Aorta (tissue), 5 donors: ENCODE data around the gene HSD17B1. TPM values are rescaled to one million over a fixed set of nuclear protein-coding genes. Genes with fewer than 3 reads are reported as not detected.

Experiments
- ATAC-seq: fragments of 200-7000 bp; cut with Tn5 transposase; one replicate; pipeline ENCODE4 v1.9.1; 2022; ENCODE audit warnings: moderate library complexity; ENCODE audit not compliant: low FRiP score
- DNase-seq, 2 donors: peaks; one replicate each; pipeline ENCODE4 v3.0.0-alpha.2; 2020
- H3K27ac ChIP-seq, 2 donors: one replicate each; pipeline ENCODE4 v1.5.1; 2013; ENCODE audit warnings: low read length in 2 of 2, mild to moderate bottlenecking in 2 of 2, moderate library complexity in 2 of 2, control low read depth in 1 of 2, inconsistent platforms in 1 of 2, low read depth in 1 of 2
- H3K27me3 ChIP-seq, 2 donors: one replicate each; pipeline ENCODE4 v1.6.1; 2013; ENCODE audit warnings: control low read depth in 1 of 2, low read length in 1 of 2, mild to moderate bottlenecking in 1 of 2, moderate library complexity in 1 of 2; ENCODE audit not compliant: insufficient read depth in 2 of 2, control insufficient read depth in 1 of 2
- H3K36me3 ChIP-seq, 2 donors: one replicate each; pipeline ENCODE4 v1.6.1; 2013; ENCODE audit warnings: control low read depth in 1 of 2, low read length in 1 of 2, mild to moderate bottlenecking in 1 of 2; ENCODE audit not compliant: insufficient read depth in 2 of 2, control insufficient read depth in 1 of 2
- H3K4me1 ChIP-seq, 2 donors: one replicate each; pipeline ENCODE4 v1.6.1; 2013; ENCODE audit warnings: low read length in 2 of 2, control low read depth in 1 of 2, mild to moderate bottlenecking in 1 of 2, moderate library complexity in 1 of 2; ENCODE audit not compliant: insufficient read depth in 2 of 2, control insufficient read depth in 1 of 2
- H3K4me3 ChIP-seq, 2 donors: one replicate each; pipeline ENCODE4 v1.5.1; 2013; ENCODE audit warnings: low read length in 2 of 2, control low read depth in 1 of 2, mild to moderate bottlenecking in 1 of 2
- H3K9me3 ChIP-seq: one replicate; pipeline ENCODE4 v1.6.1; 2013; ENCODE audit warnings: mild to moderate bottlenecking, low read length; ENCODE audit not compliant: control insufficient read depth
- WGBS, 2 donors: extraction: QIAGEN DNeasy Blood & Tissue Kit; methylation state at CpG; one replicate each; pipeline ENCODE4 v1.1.7; 2013; 5-methylcytosine and 5-hydroxymethylcytosine counted together
- intact Hi-C, 2 donors: fragments of 100-400 bp; cut with DNase I; formaldehyde crosslinking; loops; one replicate each; pipeline versions ENCODE4 v1.14.2 to v1.15.0; 2022
- polyA plus RNA-seq, 2 donors: library from polyadenylated mRNA; stranded (reverse); fragments of 200-250 nt; gene quantifications; one replicate each; pipeline ENCODE4 v1.2.3, GENCODE V29; 2013
- total RNA-seq, 2 donors: library from RNA; stranded (reverse); fragmentation: NEBNext Ultra II Directional; extraction: Animal tissue kit (Norgen Biotek cat#: 25700); gene quantifications; one replicate each; pipeline ENCODE4 v1.2.1, GENCODE V29; 2021
- donor health status: healthy with polysubstance abuse.
- donor health status: Bipolar disorder and iron deficiency.
- donor health status: DM: no; HTN: no; CAD: no.
- donor health status: DM: no; HTN: no; CAD: no.
- donor health status: DM: yes; HTN: yes; CAD: no.

HSD17B1 gene
- total and polyA plus RNA-seq, 4 donors = 0.50 to 7.6 (median 0.97) TPM

DNA sequence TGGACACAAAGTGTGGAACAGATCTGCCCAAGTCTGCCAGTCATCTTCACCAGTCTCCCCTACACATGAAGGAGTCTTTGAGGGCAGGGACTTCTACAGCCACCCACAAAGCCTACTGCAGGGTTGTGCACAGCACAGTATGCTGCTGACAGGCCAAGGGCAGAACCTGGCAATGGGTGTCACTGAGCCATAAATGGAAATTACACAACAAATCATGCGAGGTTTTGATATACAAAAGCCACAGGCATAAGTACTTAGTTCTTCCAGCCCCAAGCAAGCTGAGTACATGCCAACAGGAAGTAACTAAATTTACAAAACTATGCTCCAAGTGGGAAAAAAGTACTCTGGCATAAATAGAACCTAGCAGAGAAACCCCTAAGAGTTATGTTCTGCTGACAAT, 32.6 kb downstream of the HSD17B1 start:
- Histone ChIP-seq H3K9me3 (no peaks in the 10 kb centered on the region), H3K4me3 (no peak overlapping the region), H3K36me3 (peaks cover 16 to 22% of the 10 kb centered on the region in 2 donors), H3K4me1 (no peaks in the 10 kb centered on the region), H3K27me3 (no peaks in the 10 kb centered on the region), H3K27ac (no peak overlapping the region)
- DNase-seq (peak in 1 of 2 donors; percentile 17), ATAC-seq (no peak)
- 4 to 6% methylated on average over 1 of the region's 1 CpG for WGBS, 2 donors
- intact Hi-C loops = loop anchor here in 1 of 2 donors (10.0 kb wide), 1 partner anchor 179 kb away; the partner anchor contains the start of gene RAMP2

DNA sequence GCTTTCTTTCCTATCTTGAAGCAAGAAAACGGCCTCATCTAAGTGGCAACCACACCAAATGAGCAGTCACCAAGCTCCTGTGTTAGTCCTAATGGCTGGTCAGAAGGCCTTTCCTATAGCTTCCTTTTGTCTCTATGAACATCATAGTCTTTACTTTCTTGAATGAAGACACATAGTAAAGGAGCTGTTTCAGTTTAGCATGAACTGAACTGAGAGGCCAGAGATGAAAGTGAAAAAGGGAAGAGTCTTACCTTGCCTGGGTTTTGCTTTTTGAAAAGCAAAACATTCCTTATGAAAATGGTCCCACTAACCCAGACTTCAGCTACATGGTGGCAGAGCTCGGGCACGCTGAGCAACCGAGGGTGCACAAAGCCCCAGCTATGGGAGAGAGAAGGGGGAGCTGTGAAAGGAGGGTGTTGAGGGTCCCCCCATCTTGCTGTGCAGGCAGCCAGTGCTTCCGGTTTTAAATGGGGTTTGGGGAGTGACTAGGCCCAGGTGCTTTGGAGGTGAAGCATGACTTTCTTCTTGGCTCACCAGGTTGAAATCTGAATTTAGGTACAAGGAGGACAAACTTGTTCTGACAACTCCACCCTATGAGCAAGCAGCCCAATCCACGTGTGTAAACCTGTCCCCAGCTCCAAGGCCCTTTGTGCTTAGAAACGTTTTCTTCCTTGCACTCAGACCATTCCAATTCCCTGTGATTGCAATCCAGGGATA, 33.9 kb downstream of the HSD17B1 start:
- no peak for ATAC-seq
- Histone ChIP-seq H3K9me3 (no peaks in the 10 kb centered on the region), H3K4me3 (no peak overlapping the region), H3K36me3 (peaks cover 16 to 21% of the 10 kb centered on the region in 2 donors), H3K27me3 (no peaks in the 10 kb centered on the region), H3K4me1 (no peaks in the 10 kb centered on the region), H3K27ac (no peak overlapping the region)
- DNase-seq = no peak
- intact Hi-C loops = loop anchor here in 1 of 2 donors (10.0 kb wide), 1 partner anchor 178 kb away; the partner anchor contains the start of gene RAMP2
- 72 to 73% methylated on average over 7 of the region's 7 CpGs for WGBS, 2 donors

DNA sequence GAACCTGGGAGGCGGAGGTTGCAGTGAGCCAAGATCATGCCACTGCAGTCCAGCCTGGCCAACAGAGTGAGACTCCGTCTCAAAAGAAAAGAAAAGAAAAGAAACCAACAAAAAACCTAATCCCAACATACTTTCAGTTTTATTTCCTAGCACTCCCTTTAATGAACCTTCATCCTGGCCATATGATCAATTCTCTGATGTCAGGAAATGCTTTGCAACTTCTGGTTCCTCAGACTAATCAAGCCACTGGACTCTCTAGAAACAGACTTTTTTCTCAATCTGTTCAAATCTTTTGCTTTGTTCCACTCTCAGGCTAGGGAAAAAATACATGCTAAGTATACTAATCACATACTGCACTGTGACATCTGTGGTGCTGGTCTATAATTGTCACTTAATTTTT, 38.2 kb downstream of the HSD17B1 start:
- WGBS, 2 donors = 92 to 99% methylated on average over 2 of the region's 2 CpGs
- Histone ChIP-seq H3K9me3 (no peaks in the 10 kb centered on the region), H3K4me3 (no peak overlapping the region), H3K27ac (no peak overlapping the region), H3K27me3 (no peaks in the 10 kb centered on the region), H3K36me3 (peaks cover 5 to 12% of the 10 kb centered on the region in 2 donors), H3K4me1 (no peaks in the 10 kb centered on the region)
- no peak for ATAC-seq
- DNase-seq = no peak
- intact Hi-C loops = no loop called here

DNA sequence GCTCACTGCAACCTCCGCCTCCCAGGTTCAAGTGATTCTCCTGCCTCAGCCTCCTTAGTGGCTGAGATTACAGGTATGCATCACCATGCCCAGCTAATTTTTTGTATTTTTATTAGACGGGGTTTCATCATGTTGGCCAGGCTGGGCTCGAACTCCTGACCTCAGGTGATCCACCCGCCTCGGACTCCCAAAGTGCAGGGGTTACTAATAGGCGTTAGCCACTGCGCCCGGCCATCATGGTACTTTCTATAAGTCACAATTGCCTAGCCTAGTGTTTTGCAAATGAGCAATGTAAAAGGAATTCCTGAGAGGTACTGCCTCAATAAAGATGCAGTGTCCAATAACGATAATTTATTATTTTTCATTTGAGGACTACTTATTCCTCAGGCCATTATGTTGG, 38.7 kb downstream of the HSD17B1 start:
- H3K9me3 ChIP-seq = no peaks in the 10 kb centered on the region
- H3K27ac ChIP-seq = no peak overlapping the region
- H3K4me3 ChIP-seq = no peak overlapping the region
- H3K27me3 ChIP-seq = no peaks in the 10 kb centered on the region
- ATAC-seq = no peak
- intact Hi-C loops = no loop called here
- H3K36me3 ChIP-seq = peaks cover 5 to 12% of the 10 kb centered on the region in 2 donors
- no peaks in the 10 kb centered on the region for H3K4me1 ChIP-seq
- no peak for DNase-seq
- 91% methylated on average over 9 of the region's 9 CpGs for WGBS, 2 donors

DNA sequence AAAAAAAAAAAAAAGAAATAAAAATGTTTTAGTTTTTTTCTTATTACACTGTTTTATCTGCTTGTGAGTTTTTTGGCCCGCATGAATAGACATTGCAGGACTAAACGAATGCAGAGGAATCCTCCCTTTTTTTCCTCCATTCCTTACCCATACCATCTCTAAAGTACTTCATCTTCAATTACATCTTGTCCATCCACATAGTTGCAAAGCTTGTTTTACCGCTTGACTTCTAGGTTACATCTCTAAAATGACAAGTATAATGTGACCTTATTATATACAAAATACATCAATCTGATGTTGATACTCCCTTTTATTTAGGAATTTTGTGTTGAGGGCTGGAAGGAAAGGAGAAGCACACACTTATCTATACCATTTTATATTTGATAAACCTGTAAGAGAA, 43.7 kb downstream of the HSD17B1 start:
- DNase-seq (no peak), ATAC-seq (no peak)
- Histone ChIP-seq H3K27ac (no peak overlapping the region), H3K27me3 (no peaks in the 10 kb centered on the region), H3K4me1 (no peaks in the 10 kb centered on the region), H3K9me3 (no peaks in the 10 kb centered on the region), H3K36me3 (peaks cover 2% of the 10 kb centered on the region in 2 donors), H3K4me3 (no peak overlapping the region)
- 75 to 76% methylated on average over 3 of the region's 3 CpGs for WGBS, 2 donors
- intact Hi-C loops = no loop called here

DNA sequence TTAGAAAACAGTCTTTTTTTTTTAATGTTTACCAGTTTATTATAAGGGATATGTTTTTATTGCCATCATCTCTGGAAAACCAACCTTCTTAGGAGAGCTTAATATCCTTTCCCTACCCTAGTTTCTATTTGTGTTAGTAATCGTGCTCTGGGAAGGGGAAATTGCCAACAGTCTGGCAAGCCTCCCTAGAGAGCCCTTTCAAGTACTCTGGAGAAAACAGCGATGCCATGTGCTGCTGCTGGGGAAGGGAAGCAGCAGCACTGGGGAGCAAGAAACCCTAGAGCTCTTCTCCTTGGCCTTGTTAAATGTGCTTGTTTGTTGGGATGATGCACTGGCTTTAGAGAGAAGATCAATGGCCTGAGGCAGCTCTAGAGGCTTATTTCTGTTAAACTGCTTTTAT, 46.2 kb downstream of the HSD17B1 start:
- H3K27me3 ChIP-seq = no peaks in the 10 kb centered on the region
- H3K4me1 ChIP-seq = no peaks in the 10 kb centered on the region
- ATAC-seq (no peak), DNase-seq (no peak)
- no peak overlapping the region for H3K27ac ChIP-seq
- no peaks in the 10 kb centered on the region for H3K36me3 ChIP-seq
- intact Hi-C loops = no loop called here
- WGBS, 2 donors = 2 to 3% methylated on average over 2 of the region's 2 CpGs
- H3K4me3 ChIP-seq = no peak overlapping the region
- no peaks in the 10 kb centered on the region for H3K9me3 ChIP-seq

DNA sequence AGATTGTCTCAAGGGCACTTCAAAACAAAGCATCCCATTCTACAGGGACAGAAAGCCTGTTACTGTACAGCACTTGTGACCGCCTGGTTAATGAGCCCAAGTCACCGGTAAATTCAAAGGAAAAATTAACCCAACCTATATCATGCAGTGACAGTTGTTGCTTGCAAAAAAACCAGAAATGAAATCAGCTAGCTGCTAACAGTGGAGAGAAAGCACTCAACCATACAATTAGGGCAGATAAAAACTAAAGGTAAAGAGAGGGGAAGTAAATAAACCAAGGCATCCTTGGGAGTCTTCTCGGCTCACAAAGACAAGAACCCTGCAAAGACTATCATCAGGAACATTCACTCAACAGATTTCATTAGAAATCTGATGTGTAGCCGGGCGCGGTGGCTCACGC, 50.6 kb downstream of the HSD17B1 start:
- intact Hi-C loops = no loop called here
- Histone ChIP-seq H3K36me3 (peaks cover 0 to 2% of the 10 kb centered on the region in 2 donors), H3K27ac (no peak overlapping the region), H3K4me1 (peaks cover 0 to 1% of the 10 kb centered on the region in 2 donors), H3K9me3 (no peaks in the 10 kb centered on the region), H3K27me3 (no peaks in the 10 kb centered on the region), H3K4me3 (no peak overlapping the region)
- WGBS, 2 donors = 92 to 93% methylated on average over 7 of the region's 7 CpGs
- DNase-seq (no peak), ATAC-seq (no peak)
